GM18870 (cell line): ENCODE measurements around the gene TTBK1.

Experiments
- ATAC-seq: cut with Tn5 transposase; IDR thresholded peaks from one replicate; pipeline ENCODE4 v1.9.1; 2021; ENCODE audit warnings: moderate library complexity; ENCODE audit not compliant: unreplicated experiment

The TTBK1 gene

DNA sequence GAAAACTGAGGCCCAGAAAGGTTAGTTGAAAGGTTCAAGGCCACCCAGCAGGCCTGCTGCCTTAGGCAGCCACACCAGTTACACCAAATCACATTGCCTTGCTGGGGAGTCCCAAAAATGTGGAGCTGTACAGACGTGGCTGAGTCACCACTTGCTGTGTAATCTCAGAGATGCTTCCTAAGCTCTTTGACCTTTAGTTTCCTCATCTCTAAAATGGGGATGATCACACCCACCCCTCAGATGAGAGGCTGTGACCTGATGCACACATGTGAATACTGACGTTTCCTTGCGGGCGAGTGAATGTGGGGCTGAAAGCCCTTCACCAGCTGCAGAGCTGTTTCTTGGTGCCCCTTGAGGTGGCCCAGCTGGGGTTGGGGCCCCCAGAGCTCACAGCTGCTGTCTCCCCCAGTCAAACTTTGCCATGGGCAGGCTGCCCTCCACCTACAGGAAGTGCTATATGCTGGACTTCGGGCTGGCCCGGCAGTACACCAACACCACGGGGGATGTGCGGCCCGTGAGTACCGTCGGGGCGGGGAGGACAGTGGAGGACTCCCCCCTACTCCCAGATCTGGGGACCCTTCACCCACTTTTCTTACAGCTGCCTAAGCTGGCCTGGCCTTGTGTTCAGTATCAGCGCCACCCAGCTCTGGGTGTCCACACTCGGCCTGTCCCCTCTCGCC is 11.0 kb downstream of the TTBK1 start:
- no peak for ATAC-seq

DNA sequence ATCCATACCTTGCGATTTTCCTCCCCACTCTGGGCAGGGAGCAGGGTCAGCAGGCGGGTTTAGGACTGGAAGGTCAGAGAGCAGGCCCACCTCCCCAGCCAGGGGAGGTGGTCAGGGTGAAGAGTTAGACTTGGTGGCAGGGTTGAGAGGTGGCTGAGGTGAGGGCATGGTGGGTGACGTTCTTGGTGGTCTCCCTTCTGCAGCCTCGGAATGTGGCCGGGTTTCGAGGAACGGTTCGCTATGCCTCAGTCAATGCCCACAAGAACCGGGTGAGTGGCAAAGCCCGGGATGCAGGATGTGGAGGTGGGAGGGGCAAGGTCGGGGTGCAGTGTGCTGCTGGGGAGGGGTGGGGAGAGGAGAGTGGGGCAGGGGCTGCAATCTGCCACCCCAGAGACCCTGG is 11.6 kb downstream of the TTBK1 start:
- no peak for ATAC-seq

DNA sequence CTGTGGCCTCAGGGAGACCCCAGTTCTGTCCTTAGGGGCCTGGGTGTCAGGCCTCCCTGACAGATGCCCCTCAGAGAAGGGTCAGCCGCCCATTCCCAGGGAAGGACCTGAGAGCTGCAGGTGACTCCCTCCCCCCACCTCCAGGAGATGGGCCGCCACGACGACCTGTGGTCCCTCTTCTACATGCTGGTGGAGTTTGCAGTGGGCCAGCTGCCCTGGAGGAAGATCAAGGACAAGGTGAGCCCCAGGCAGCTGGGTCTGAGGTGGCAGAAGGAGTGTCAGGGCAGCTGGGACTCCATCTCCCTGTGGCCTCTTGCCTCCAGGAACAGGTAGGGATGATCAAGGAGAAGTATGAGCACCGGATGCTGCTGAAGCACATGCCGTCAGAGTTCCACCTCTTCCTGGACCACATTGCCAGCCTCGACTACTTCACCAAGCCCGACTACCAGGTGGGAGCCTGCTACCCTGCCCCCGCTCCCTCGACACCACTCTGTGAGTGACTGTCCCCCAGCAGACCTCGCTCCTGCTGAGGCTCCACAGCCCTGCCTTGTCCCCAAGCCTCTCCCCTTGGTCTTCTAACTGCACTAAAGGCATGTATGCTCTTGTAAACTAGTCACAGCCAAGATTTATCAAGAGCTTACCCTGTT is 12.2 kb downstream of the TTBK1 start:
- ATAC-seq, result no peak

DNA sequence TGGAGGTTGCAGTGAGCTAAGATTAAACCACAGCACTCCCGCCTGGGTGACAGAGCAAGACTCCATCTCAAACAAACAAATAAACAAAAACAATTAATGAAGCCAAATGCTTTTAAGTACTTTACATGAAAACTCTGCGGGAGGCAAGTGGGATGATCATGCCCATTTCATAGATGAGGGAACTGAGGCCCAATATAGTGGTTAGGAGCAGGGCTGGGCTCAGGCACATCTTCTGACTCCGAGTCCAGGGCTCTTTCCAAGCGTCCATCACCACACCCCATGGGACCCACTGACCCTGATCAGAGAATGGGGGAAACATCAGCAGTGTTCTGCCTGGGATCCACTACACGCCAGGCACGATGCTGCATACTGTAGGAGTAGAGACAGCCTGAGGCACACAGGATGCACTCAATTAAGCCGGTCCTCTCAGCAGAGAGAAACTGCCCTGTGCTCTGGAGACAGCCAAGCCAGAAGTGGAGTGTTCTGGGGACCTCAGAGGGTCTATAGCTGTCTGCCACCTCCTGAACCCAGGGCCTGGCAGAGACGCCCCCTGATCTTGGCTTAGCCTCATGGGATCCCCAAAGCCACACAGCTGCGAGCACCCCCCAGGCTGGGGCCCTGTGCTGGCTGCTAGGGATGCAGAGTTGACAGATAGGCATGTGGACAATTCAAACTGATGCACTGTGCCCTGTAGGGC is 13.5 kb downstream of the TTBK1 start:
- no peak for ATAC-seq

DNA sequence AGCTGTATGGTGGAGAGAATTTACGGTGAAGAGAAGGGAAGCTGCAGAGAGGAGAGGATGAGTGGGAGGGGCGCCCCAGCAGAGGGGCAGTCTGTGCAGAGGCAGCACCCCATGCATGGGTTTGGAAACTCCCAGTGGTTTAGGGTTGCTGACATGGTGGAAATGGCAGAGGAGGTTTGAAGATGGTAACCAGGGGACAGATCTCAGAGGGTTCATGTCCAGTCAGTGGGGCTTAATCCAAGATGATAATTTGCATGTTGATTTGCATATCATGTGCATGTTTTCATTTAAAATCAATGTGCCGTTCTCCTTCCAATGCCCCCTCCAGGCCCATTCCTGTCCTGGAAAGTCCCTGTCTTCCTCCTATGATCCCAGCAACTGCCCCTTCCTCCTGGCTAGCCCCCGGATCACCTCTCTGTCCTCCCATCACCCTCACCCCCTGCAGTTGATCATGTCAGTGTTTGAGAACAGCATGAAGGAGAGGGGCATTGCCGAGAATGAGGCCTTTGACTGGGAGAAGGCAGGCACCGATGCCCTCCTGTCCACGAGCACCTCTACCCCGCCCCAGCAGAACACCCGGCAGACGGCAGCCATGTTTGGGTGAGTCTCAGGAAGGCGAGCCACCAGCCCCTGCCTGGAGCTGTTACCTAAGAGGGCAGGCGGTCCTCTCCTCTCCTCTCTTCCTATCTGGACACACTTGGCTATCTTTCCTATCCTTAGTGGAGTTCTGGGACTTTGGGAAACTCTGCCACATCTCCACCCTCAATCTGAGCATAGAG is 14.3 kb downstream of the TTBK1 start:
- ATAC-seq, result no peak

DNA sequence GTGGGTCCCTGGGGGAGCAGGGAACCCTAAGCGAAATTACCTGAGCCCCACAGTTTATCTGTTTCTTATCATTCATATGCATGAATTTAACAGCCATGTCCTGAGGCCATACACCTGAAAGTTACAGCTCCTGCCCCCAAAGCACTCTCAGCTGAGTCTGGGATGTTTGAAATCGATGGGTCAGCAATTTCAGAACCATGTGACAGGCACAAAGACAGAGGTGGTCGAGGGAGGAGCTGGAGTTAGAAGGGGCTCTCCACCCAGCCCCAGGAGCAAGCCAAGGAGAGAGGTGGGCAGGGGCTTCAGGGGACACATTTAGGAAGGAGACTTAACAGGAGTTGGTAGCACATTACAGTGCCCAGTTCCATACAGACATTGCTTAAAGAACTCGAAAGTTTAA is 14.9 kb downstream of the TTBK1 start:
- ATAC-seq, result no peak

DNA sequence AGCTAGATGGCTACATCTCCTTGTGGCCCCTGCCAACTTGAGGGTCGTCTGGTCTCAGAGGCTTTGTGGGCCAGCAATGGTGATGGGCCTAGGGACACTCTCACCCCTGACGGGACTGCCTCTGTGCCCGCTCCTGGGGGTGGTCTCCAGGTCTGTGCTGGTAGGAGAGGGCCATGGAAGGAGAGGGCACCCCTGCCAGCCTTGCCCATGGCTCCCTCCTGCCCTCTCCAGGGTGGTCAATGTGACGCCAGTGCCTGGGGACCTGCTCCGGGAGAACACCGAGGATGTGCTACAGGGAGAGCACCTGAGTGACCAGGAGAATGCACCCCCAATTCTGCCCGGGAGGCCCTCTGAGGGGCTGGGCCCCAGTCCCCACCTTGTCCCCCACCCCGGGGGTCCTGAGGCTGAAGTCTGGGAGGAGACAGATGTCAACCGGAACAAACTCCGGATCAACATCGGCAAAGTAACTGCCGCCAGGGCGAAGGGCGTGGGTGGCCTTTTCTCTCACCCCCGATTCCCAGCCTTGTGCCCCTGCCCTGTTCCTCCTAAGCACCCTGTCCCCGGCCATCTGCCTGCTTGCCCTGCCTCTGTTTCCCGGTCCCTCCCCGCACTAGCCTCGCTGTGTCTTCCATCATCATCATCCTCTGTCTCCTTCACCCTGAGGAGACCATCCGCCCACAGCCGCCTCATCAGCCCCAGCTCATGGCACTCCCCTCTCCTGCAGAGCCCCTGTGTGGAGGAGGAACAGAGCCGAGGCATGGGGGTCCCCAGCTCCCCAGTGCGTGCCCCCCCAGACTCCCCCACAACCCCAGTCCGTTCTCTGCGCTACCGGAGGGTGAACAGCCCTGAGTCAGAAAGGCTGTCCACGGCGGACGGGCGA is 15.8 kb downstream of the TTBK1 start:
- no peak for ATAC-seq

DNA sequence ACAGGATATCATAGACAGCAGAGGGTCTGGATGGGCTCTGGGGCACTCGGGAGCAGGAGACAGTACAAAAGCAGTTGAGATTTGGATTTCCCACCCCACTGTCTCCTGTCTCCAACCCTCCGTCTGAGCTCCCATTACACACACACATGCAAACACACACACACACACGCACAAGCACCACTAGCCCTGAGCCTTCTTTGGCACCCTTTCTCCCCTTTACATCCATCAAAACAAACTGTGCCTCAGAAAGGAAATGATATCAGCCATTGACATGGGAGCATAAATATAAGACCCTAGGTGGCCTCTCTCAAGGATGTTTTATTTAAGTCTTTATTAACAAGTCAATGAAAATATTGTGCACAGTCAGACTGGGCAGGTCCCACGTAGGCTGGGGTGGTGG is 17.5 kb downstream of the TTBK1 start:
- ATAC-seq, result no peak

DNA sequence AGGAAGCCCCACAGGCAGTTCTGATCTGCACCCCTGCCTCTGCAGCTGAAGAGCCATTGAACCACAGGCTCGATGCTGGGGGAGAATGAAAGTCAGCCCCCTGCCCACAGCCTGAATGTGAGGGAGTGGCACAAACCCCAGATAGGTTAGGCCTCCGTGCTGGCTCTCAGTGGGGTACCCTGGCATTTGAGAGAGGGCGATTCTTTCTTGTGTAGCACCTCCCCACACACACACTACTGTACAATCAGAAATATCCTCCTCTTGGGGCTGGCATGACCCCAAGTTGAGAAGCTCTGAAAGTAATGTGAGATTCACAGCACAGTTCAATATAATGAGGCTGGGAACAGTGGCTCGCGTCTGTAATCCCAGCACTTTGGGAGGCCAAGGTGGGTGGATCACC is 17.9 kb downstream of the TTBK1 start:
- ATAC-seq, result no peak

DNA sequence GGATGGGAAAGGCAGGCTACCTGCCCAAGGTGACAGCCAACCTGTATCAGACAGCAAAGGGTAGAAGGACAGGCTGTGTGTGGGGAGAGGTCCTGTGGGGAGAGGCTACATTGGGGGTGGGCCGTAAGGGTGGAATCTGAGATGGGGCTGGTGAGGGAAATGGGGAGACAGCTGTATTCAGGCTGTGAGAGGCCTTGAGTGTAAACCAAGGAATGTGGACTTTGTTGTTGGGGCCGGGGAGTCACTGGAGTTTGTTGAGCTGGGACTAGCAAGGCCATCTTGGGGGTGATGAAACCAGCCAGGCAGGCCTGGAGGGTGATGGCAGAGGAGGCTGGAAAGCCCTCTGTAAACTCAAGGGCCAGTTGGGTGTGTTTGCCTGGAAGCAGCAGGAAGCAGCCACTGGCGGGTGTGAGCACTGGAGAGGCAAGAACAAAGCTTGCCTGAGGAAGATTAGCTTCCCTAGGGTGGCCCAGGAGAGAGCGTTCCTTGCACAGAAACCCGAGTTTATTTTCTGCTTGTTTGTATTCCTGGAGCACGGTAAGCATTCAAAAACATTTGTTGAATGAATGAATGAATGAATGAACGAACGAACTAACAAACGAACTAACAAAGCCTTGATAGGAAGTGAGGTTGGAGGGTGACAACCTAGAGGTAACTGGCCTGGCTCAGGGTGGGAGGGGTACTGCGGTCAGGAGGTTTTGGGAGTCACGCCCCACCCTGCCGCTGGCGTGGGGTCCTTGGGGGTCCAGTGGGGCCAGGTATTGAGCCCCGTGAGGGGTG is 18.9 kb downstream of the TTBK1 start:
- no peak for ATAC-seq

DNA sequence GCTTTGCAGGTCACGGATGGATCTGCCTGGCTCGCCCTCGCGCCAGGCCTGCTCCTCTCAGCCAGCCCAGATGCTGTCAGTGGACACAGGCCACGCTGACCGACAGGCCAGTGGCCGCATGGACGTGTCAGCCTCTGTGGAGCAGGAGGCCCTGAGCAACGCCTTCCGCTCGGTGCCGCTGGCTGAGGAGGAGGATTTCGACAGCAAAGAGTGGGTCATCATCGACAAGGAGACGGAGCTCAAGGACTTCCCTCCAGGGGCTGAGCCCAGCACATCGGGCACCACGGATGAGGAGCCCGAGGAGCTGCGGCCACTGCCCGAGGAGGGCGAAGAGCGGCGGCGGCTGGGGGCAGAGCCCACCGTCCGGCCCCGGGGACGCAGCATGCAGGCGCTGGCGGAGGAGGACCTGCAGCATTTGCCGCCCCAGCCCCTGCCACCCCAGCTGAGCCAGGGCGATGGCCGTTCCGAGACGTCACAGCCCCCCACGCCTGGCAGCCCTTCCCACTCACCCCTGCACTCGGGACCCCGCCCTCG is 19.6 kb downstream of the TTBK1 start:
- no peak for ATAC-seq

DNA sequence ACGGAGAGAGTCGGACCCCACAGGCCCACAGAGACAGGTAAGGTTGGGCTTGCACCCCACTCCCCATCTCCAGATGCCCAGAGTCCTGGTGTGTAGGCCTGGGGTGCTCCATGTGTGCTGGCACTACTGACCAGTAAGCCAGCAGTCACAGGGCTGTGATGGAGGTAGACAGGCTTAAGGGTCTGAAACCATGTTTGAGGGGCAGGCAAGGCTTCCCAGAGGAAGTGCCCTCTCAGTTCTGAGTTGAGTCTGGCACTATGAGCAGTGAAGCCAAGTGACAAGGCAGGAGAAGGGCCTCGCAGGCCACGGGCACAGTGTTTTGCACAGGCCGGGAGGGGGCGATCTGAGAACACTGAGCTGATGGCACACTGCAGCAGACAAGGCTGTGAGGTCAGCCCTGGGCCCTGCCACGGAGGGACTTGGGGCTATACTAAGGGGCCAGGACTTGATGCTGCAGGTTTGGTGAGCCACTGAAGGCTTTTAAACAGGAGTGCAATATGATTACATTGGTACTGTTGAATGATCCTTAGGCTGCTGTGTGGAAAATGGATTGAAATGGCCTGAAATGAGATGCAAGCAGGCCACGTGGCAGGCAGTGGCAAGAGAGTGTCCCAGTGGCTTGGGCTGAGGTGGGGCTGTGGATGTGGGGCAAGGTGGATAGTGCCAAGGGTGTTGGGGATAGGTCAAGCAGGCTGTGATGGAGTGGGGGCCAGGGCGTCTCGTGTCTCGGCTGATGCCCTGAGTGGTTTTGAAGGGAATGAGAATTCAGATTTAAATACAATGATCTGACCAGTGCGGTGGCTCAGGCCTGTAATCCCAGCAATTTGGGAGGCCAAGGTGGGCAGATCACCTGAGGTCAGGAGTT is 20.3 kb downstream of the TTBK1 start:
- ATAC-seq, result no peak

DNA sequence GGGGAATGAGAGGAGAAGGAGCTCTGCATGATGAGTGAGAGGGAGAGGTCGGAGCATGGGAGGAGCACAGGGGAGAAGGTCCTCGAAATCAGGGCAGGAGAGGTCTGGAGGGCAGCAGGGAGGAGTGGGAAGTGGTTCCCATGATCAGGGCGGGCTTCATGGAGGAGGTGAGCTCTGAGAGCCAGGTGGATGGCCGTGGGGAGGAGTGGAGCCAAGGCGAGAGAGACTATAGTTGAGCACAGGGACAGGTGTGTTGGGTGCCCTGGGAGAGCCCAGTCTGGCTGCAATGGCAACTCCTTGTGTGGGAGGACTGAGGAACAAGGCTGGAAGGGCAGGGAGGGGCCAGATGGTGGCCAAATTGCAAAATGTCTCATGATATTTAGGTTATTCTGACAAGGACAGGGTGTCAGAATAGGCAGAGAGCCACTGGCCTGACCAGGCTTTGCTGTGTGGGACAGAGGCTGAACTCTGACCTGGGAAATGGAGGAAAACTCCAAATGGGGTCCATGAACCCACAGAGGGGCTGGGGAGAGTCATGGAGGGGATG is 21.4 kb downstream of the TTBK1 start:
- no peak for ATAC-seq

DNA sequence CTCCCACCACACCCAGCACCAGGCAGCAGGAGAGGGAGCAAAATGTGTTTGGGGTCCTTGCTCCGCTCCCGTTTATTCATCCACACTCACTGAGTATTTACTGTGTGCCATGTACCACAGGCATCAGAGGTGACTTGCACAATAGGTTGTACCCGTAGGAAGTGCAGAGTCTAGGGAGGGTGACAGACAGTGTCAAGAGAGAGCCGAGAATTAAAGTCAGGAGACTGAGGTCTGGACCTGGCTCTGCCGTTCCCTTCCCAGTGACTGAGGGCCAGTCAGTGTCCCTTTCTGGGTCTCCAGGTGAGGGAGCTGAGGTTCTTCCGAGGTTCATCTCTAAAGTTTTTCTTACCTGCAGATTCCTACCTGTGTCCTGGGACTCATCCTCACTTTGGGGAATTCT is 22.3 kb downstream of the TTBK1 start:
- ATAC-seq, result no peak

DNA sequence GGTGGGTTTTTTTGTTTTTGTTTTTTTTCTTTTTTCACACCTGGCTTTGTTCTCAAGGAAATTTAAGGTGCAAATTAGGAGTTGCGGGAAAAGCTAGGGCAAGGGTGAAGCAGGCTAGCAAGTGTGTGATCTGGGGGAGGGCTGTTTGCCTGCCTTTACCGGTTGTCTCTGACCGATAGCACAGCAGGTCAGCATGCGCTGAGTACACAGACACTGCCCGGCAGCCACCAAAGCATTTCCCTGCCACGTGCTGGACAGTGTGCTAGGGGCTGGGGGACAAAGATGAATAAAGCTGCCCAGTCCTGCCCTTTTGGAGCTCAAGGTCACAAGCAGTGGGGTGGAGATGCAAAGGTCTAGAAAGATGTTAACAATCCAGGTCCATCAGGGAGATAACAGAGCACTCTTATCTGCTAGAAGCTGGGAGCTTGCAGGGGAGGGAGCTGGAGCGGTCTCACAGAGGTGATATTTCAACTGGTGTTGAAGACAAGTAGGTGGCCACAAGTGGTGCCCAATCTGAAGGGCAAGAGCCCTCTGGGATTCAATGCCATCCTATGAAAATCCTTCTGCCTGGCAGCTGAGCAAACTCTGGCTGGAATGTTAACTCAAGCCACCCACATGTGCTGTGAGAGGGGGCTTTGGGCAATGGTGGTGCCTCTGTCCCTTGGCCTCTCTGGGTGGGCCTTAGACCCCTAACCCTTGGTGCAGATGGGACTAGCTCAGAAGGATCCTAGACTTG is 24.5 kb downstream of the TTBK1 start:
- no peak for ATAC-seq

DNA sequence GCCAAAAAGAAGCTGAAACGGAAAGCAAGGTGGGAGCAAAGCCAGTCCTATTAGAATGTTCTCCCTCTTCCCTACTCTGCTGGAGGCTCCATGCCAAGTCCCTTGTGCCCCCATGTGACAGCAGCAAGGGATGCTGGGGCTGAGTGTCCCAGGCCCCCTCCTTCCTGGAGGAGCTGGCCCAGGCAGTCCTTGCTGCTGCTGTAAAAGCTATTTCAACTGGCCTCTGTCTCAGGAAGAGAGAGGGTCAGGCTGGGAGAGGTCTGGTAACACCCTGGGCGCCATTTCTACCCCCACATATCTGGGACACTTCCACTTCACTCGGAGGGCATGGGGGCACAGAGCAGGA is 25.0 kb downstream of the TTBK1 start:
- no peak for ATAC-seq

DNA sequence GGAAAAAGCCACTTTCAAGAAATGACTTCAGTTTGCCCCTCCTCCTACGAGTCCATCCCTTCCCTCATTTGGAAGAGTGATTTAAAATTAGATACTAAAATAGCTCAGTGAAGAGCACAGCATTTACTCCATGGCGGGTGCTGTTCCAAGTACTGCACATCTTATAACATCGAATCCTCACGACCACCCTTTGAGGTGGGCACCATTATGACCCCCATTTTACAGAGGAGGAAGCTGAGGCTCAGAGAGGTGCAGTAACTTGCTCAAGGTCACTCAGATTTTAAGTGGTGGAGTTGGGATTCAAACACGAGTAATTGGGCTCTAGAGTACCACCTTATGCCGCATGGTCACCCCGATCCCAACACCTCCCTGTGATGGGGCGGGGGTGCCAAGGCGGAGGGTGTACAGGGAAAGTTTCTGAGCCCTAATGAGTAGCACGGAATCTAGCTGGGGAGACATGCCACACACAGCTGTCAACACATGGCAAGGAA is 25.5 kb downstream of the TTBK1 start:
- no peak for ATAC-seq
